Neural progenitor cell (in vitro differentiated cells): ENCODE results near the gene NR2F6.

ENCODE experiments used
- EZH2 ChIP-seq: fragments of 200-600 bp; sonication (generic); IDR thresholded peaks from 2 replicates; pipeline ENCODE4 v1.6.1; 2017; ENCODE audit warnings: antibody characterized with exemption, mild to moderate bottlenecking, moderate library complexity
- TF ChIP-seq, protein P1 (sequence below): fragments of 200-600 bp; sonication (generic); IDR thresholded peaks from 2 replicates; pipeline ENCODE4 v1.5.1; 2017; ENCODE audit warnings: antibody characterized with exemption, mild to moderate bottlenecking

DNA sequence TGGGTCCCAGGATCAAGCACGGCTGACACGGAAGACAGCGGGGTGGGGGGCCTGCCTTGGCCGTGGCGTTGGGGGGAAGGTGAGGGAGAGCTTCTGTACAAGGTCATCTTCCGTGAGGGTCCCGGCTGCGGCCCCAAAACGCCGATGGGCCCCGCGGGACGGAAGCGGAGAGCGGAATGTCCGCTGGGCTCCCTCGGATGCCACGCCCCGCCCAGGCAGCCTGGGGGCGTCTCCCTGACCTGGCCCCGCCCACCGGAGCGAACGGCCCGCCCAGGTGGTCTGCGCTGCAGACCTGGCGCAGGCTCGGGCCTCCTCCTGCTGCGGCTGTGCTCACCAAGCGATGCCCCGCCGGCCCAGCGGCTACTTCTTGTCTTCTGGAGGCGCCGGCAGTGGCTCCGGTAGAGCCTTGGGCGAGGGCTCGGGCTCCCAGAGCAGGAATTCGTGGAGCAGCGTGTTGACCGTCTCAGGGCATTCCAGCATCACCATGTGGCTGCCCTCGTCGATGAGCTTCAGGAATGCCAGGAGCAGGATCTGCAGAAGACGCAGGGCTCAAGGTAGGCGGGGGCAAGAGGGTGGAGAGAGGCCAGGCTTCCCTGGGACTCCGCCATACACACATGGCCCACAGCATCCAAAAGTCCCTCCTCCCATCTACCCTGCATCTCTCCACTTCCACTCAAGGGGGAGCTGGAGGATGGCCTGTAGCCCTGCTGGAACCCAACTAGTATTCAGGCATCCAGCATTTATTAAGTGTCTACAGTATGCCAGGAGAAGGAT lies 46.8 kb upstream of the NR2F6 start:
- TF ChIP-seq, protein P1, sequence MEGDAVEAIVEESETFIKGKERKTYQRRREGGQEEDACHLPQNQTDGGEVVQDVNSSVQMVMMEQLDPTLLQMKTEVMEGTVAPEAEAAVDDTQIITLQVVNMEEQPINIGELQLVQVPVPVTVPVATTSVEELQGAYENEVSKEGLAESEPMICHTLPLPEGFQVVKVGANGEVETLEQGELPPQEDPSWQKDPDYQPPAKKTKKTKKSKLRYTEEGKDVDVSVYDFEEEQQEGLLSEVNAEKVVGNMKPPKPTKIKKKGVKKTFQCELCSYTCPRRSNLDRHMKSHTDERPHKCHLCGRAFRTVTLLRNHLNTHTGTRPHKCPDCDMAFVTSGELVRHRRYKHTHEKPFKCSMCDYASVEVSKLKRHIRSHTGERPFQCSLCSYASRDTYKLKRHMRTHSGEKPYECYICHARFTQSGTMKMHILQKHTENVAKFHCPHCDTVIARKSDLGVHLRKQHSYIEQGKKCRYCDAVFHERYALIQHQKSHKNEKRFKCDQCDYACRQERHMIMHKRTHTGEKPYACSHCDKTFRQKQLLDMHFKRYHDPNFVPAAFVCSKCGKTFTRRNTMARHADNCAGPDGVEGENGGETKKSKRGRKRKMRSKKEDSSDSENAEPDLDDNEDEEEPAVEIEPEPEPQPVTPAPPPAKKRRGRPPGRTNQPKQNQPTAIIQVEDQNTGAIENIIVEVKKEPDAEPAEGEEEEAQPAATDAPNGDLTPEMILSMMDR = peak; percentile 57
- no peak for TF ChIP-seq EZH2
